NCI-H1694 treated with DMSO at 0.1 percent for 48 hours (cell line): ENCODE results near the gene IMPACT.

ENCODE experiments used
- DNase-seq: peaks from one replicate; lab custom pipeline; 2025; lab: John Stamatoyannopoulos, UW

IMPACT gene, protein sequence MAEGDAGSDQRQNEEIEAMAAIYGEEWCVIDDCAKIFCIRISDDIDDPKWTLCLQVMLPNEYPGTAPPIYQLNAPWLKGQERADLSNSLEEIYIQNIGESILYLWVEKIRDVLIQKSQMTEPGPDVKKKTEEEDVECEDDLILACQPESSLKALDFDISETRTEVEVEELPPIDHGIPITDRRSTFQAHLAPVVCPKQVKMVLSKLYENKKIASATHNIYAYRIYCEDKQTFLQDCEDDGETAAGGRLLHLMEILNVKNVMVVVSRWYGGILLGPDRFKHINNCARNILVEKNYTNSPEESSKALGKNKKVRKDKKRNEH

DNA sequence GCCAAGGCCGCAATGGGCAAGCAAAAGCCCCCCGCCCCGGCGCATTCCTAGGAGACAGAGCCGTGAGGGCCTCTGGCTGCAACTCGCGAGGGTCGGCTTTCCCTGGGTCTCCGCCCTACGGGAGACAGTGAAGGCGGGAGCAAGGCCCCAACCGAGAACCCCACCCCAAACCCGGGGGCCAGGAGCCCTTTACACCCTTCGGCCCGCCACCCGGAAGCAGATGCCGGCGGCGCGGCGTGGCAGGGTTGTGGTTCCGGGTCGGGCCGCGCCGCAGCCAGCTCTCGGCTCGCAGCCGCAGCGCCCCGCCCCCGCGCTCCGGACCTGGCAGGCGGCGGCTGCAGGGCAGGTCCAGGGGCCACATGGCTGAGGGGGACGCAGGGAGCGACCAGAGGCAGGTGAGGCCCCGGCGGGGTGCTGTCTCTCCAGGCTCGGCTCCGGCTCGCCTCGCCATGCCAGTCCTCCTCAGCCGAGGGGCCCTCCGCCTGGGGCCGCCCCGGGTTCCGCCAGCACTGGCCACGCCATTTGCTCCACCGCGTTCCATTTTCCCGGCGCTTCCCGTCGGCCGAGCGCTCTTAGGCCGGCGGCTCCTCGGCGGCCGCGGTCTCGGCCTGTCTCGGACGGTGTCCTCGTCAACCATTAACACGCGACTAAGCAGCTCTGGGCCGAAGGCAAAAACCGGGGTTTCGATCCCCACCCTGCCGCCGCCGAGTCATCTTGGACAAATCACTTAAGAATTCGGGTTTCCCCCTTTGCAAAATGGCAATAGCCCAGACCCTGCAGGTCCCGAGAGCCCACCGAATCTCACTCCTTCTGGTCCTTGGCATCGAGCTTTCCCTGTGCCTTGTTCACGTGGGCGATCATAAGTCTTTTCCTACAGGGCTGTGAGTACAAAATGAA is at the start of gene IMPACT:
Gene IMPACT, plus strand, starts transcription at position 273 of the 897 bp plus-strand sequence. Its CDS starts 87 bp downstream, at position 360.
- DNase-seq = peak; percentile 38

DNA sequence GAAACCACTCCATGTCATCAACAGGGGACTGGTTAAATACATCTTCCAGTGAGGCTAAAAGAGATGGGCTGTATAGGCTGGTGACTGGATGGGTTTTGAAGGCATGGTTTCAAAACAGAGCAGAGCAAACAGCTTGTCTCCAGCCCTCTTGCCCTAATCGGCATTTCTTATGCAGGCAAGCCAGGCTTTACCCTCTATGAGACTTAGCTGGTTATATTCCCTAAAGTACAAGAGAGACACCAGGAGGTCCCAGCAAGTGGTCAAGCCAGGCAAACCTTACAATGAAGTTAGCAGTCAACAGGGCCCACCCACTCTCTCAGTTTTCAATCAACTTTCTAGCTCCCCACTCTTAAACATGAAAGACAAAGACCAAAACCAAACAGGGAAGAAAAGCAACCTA is 47.9 kb upstream of the IMPACT start:
- DNase-seq = no peak

DNA sequence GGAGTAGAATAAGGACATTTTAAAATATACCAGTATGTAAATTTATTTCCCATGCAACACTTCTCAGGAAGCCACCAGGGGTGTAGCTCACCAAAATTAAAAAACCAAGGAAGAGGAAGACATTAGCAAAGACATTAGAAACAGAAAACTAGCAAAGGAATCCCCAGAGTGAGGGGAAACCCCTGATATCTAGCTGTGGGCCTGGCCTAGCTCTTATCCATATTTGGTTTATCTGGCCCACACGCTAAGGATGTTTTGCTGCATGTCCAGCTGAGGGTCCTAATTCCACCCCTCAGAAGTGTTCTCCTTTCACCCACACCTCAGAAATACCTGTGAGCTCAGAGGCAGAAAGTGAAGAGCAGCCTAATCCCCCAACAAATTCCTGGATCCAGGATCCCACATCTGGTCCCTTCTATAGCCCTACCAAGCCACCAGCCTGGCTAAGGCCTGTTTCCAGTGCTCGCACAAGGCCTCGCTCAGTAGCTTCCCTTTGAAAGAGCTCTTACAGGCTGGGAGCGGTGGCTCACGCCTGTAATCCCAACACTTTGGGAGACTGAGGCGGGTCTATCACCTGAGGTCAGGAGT is 46.2 kb upstream of the IMPACT start:
- DNase-seq = no peak

DNA sequence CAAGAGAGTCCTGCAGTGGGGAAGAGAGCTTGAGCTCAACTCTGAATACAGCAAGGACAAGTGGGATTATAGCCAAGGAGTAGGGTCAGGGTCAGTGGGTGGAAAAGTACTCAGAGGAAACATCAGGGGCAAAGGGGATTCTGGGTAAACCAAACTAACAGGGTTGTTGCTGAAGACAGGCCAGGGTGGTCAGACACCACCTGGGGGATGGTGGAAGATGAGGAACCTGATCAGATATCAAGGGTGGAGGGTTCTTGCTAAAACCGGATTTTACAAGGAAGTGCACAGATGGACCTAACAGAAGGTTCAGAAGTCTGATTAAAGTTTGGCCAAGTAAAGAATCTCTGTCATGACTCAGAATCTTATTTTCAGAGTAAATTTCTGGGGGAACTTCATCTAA is 45.3 kb upstream of the IMPACT start:
- DNase-seq = no peak

DNA sequence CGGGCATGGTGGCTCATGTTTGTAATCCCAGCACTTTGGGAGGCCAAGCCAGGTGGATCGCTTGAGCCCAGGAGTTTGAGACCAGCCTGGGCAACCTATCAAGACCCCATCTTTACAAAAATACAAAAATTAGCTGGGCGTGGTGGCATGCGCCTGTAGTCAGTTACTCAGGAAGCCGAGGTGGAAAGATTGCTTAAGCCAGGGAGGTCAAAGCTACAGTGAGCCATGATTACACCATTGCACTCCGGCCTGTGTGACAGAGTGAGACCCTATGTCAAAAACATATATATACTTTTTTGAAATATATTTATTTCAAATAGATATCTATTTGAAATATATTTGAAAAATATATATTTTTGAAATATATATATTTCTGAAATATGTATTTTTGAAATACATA is 39.8 kb upstream of the IMPACT start:
- DNase-seq = no peak

DNA sequence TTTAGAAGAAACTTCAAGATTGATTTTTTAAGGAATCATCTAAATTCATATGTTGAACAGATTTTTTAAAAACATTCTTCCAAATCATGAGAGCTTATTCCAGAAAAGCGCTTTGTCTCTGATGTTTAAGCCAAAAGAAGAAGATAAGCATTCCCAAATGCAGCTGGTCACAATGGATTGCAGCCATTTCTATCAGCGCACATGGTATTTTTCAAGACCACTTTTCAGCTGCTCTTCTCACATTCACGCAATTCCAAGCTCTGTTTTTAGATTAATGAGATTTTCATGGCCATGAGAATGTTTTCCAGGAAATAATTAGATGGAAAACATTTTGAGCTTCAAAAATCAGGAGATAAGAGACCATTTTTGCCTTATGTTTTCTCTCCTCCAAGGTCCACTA is 37.5 kb upstream of the IMPACT start:
- no peak for DNase-seq

DNA sequence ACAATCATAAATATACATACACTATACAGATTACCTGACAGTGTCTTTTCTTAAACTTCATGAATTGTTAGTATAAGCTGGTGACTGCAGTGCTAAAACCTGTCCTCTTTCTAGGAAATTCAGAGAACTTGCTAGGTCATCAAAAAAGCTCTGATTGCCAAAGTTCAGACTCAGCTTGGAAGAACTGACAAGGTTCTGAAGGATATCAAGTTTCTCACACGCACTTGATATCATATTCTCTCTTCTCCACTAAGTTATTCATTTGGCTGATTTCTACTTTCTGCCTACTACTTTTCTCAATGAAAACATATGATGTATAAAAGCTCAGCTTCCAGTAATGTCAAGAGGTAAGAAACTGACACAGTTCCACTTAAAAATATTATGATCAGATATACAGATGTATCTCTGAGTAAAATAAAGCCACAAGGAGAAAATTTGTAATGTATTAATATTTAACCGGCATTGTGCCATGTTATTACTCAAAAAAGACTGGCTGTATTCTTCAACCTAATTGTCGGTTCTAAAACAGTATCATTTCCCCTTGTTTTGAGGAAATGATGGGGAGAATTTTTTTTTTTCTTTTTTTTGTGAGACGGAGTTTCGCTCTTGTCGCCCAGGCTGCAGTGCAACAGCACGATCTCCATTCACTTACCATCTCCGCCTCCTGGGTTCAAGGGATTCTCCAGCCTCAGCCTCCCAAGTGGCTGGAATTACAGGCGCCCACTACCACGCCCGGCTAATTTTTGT is 31.2 kb upstream of the IMPACT start:
- no peak for DNase-seq

DNA sequence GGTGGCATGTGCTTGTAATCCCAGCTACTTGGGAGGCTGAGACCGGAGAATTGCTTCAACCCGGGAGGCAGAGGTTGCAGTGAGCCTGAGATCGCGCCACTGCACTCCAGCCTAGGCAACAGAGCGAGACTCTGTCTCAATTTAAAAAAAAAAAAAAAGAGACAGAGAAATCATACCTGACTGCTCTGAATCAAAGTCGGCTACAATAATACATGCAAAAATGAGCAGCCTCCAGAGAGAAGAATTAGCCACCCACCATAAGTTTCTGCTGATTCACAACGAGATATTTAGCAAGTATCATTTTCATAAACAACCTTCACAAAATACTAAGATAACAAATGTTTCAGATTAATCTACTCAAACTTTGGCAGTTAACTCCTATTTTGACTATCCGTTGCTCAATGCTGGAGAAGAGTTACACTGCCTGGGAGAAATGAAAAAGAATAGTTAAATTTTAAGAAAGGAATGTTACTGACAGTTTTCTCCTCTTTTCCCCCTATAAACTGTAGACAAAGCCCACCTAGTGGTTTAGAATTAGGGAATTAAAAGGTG is 30.3 kb upstream of the IMPACT start:
- DNase-seq = no peak

DNA sequence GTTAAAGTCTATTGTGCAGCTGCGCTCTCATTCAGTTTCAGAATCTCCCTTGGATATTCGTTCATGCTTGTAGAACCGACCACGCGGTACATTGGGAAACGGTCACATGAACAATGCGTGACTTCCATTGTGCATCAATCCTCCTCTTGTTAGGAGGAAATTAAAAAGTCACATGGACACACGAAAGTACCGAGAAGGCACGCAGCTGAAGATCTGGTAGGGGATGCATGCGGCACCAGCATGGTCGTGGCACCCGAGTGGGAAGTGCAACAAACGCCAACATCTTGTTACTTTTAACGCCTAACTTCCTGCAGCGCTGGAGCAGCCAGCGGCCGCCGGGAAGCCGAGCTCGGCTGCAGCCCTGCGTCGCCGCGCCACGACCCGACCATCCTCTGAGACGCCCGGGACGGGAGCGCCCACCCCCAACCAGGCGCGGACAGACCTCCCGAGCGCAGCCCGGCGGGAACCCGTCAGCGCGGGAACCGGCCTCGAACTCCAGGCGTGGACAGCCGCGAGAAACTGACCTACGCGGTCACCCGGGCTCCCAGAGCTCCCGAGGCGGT is 29.3 kb upstream of the IMPACT start:
- peak; percentile 60 for DNase-seq

DNA sequence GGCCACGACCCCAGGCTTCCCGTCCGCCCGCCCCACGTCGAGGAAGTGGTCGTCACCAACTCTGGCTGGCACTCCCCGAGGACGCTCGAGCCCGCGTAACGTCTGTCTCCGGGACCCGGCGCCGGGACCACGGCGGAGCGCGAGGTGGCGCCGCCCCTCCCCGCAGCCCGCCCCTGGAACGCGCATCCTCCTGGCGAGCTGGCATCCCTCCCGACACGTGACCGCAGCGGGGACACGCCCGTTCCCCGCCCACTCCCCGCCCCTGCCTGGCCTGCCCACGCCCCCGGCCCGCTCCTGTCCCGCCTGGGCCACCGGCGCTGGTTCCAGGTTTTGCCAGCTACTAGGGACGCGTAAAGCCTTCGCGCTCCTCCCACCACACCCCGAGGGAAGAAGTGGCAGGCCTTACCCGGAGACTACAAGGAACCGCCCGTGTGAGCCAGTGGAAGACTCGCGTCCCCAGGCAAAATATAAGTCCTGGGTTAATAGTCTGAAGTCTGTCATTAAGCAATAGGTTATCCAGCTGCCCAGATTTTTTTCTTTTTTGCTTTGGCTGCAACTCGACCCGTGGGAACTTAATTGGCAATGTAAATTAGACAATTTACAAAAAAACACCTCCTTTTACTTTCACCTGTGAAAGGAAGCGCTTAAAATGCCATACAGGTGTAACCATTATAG is 28.6 kb upstream of the IMPACT start, which contains the start of gene OSBPL1A:
Gene OSBPL1A, minus strand, starts transcription at position 131 of the 675 bp plus-strand sequence. CDS start 20,291 bp downstream, outside the sequence.
- peak; percentile 81 for DNase-seq

DNA sequence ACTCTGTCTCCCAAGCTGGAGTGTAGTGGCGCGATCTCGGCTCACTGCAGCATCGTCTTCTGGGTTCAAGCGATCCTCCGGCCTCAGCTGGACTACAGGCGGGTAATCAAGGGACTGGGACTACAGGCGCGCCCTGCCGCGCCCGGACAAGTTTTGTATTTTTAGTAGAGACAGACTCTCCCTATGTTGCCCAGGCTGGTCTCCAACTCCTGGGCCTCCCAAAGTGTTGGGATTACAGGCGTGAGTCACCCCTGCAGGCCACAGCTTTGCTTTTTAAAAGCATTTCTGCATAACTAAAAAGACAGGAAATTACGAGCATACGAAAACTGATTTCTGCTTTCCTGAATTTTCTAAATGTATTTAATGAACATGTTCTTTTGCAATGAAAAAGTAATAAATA is 27.9 kb upstream of the IMPACT start:
- no peak for DNase-seq

DNA sequence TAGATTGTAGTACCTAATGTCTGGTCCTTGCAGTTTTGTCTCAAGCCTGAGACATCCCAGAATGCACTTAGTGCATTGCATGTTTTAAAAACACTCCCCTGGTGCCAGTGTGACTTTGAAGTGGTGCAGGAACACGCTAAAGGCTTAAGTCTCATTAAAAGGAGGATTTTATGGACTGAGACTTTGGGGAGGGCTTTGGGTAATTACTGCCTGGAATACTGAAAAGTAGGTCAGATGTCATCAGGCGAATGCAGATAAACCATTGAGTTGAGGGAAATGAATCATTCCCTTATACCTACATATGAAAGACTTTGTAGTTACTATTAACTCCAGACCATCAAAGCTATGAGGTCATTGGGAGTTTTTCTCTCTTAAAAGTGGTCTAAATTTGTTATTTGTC is 25.9 kb upstream of the IMPACT start:
- DNase-seq = no peak

DNA sequence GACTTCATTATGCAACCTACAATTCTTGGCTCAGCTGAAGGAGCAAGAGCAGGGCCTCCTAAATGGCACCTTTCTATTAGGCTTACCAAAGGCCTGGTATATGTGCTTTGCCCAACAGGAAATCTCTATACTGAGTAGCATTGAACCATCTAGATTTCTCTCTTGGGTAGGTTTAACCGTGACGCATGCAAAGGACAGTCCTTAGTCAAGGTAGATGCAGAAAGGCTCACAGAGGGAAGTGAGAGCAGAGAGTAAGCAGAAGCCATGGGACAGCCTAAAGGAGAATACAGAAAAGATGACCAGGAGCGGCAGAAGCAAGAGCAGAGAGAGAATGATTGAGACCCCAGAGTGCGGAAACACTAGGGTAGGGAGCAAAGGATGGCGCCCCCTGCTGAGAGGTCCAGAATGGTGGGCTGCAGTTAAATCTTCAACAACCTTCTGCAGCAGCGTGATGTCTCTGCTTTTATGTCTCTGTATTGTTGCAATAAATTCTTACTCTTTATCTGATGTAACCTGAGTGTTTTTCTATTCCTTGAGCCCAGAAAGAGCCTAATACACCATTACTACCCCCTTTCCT is 24.2 kb upstream of the IMPACT start:
- peak; percentile 7 for DNase-seq

DNA sequence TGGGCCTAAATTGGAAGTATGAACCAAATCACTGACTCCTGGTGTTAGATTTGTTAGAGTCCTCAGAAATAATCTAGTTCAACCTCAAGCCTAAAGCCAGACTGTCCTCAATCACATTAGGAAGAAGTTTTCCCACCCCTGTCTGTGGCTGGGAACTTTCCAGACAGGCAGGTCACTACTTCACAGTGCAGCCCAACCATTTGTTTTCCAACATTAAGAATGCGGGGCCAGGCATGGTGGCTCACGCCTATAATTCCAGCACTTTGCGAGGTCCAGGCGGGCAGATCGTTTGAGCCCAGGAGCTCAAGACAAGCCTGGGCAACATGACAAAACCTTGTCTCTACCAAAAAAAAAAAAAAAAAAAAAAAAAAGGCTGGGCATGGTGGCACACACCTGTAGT is 23.4 kb upstream of the IMPACT start:
- no peak for DNase-seq

DNA sequence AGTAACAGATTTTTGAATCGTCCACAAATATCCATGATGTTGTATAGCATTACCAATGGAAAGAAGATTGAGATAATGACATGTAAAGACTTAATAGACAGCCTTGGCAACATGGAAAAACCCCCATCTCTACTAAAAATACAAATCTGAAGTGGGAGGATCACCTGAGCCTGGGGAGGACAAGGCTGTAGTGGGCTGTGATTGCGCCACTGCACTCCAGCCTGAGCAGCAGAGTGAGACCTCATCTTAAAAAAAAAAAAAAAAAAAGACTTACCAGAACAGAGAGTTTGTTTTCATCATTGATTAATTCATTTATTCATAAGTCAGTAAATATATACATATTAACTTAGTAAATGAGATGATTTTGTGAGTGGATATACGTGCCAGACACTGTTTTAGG is 21.9 kb upstream of the IMPACT start:
- DNase-seq = no peak

DNA sequence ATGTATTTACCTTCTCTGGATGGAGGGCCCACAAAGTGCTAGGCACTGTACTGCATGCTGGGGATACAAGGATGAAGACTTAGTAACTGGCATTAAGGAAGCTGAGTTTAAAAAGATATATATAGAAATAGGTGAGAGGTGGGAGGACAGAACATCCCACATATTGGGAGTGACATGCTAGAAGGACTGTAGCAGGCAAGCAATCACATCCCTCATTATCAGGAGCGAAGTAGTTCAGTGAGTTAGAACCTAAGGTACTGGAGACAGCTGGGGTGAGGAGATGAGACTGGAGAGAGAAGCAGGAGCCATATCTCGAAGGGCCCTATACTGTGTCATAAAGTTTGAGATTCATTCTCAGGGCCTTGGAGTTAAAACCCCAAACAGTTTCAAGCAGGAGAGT is 18.0 kb upstream of the IMPACT start:
- no peak for DNase-seq

DNA sequence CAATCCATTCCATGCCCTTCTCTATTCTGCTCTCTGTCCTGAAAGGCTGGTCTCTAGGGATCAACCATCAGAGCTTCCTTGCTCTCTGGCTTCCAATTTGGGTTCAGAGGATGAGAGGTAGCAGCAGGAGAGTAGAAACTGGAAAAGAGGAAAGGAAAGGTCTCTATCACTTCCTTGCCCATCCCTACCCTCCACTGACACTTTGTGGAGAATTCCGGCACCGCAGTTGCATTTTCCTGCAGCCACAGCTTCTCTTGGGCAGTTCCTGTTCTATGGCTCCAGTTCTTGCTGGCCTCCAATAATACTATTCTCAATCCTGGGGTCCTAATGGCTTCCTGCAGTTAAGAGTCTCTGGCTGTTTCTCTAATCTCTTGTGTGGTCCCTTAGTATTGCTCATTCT is 13.3 kb upstream of the IMPACT start:
- DNase-seq = no peak

DNA sequence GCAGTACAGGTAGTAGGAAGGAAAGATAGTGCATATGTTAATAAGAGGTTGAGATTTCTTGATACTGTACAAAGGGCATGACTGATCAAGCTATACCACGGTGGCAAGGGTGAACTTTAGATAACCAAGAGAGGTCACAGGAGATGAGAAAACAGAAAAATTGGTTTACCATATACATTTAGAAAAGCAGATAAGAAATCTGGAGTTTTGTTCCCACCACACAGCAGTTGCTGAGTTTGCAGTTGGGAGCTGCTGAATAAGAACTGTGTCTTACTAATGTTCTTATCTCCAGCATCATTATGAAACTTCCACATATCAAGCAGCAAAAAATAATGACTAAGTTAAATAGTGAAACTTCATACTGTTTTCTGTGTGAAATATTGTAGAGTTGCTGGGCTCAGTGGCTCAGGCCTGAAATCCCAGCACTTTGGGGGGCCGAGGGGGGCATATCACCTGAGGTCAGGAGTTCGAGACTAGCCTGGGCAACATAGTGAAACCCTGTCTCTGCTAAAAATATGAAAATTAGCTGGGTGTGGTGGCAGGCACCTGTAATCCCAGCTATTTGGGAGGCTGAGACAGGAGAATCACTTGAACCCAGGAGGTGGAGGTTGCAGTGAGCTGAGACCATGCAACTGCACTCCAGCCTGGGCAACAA is 12.0 kb upstream of the IMPACT start:
- no peak for DNase-seq

DNA sequence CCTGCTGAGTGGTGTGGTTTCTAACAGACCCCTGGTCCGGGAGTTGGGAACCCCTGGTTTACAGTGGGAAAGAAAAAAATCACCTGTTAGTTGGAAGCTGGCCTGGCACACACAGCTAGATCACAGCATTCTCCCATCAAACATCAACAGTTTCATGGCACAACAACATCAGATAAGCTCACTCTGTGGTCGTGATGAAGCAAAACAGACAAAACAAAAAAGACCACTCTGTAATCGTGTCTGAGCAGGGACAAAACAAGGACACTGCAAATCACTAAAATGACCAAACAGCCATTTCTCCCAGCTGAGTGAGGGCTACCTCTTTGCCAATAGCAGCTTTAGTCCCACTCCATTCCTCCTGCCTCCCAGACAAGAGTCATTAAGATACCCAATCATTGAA is 9.0 kb upstream of the IMPACT start:
- DNase-seq = no peak

DNA sequence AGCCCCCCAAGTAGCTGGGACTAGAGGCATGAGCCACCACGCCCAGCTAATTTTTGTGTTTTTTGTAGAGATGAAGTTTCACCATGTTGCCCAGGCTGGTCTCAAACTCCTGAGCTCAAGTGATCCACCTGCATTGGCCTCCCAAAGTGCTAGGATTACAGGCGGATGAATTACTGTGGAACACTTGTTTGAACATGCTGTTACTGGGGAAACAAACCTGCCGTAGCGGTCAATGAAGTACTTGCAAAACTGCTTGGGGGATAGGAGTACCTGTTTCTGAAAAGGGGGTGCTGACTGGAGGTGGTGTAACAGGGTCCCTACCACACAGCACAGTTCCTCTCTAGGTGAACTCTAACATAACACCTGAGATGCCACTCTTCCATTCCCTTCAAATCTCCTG is 5.9 kb upstream of the IMPACT start:
- DNase-seq = no peak
